Pulmonary artery endothelial cell (primary cell): ENCODE data around the gene PROM2. TPM values are rescaled to one million over a fixed set of nuclear protein-coding genes. Genes with fewer than 3 reads are reported as not detected.
"Not testable (repeated sequence)": the region's sequence is repeated elsewhere in the genome, so short reads cannot be mapped to it uniquely, and the experiment has no call there.

Experiments used
- DNase-seq: peaks from one replicate; pipeline ENCODE4 v3.0.0-alpha.2; 2011; ENCODE audit warnings: low read depth, low spot score
- total RNA-seq: library from RNA; depleted of rRNA; stranded (reverse); fragments of >200 nt; gene quantifications from 2 replicates; pipeline ENCODE4 v1.2.3, GENCODE V29; 2014

The PROM2 gene
- 0.07 and 0.14 TPM in 2 replicates for total RNA-seq

GRCh38 chr2:95274291-95275150 is at the start of gene PROM2:
Gene PROM2 (plus strand): TSS chr2:95274449. CDS start chr2:95274586, 137 bp downstream.
- DNase-seq, result no peak

GRCh38 chr2:95225658-95226057 is 48.6 kb upstream of the PROM2 start:
- no peak for DNase-seq

- peak; percentile 11 for DNase-seq
Observed at GRCh38 chr2:95231723-95232122, 42.5 kb upstream of the PROM2 start.

- DNase-seq, result no peak
Observed at GRCh38 chr2:95232232-95232631, 42.0 kb upstream of the PROM2 start.

GRCh38 chr2:95234286-95234785 is 39.9 kb upstream of the PROM2 start:
- DNase-seq, result no peak

GRCh38 chr2:95234816-95235215 is 39.4 kb upstream of the PROM2 start:
- no peak for DNase-seq

- no peak for DNase-seq
Observed at GRCh38 chr2:95238131-95238530, 36.1 kb upstream of the PROM2 start.

- DNase-seq, result no peak
Observed at GRCh38 chr2:95240091-95240490, 34.2 kb upstream of the PROM2 start.

- no peak for DNase-seq
Observed at GRCh38 chr2:95240556-95240955, 33.7 kb upstream of the PROM2 start.

GRCh38 chr2:95242084-95242483 is 32.2 kb upstream of the PROM2 start:
- not testable (repeated sequence) for DNase-seq

- DNase-seq, result no peak
Observed at GRCh38 chr2:95258271-95258670, 16.0 kb upstream of the PROM2 start.

GRCh38 chr2:95260028-95261023 is 13.9 kb upstream of the PROM2 start:
- DNase-seq, result no peak

- no peak for DNase-seq
Observed at GRCh38 chr2:95261602-95262001, 12.6 kb upstream of the PROM2 start.

- no peak for DNase-seq
Observed at GRCh38 chr2:95262896-95263542, 11.2 kb upstream of the PROM2 start.

GRCh38 chr2:95264624-95265023 is 9.6 kb upstream of the PROM2 start:
- DNase-seq, result no peak

- no peak for DNase-seq
Observed at GRCh38 chr2:95265182-95265581, 9.1 kb upstream of the PROM2 start.

- DNase-seq, result no peak
Observed at GRCh38 chr2:95266781-95267430, 7.3 kb upstream of the PROM2 start.

GRCh38 chr2:95267458-95268210 is 6.6 kb upstream of the PROM2 start:
- no peak for DNase-seq

- no peak for DNase-seq
Observed at GRCh38 chr2:95268211-95269035, 5.8 kb upstream of the PROM2 start.
